NCI-H460 (cell line): Measurements from ENCODE around the gene MRPL17. TPM values are rescaled to one million over a fixed set of nuclear protein-coding genes. Genes with fewer than 3 reads are reported as not detected.

ENCODE experiments used
- DNase-seq: peaks from one replicate; pipeline ENCODE4 v3.0.0-alpha.2; 2016; ENCODE audit warnings: low read depth; ENCODE audit errors: extremely low read depth
- total RNA-seq: library from RNA; depleted of rRNA; stranded (reverse); fragments of >200 nt; shearing (Covaris generic); gene quantifications from 2 replicates; pipeline ENCODE4 v1.2.3, GENCODE V29; 2014

MRPL17 gene
- total RNA-seq, 1 experiment from 2014 or later = 35.8 TPM

GRCh38 chr11:6655790-6656583 is 27.2 kb downstream of the MRPL17 start, which contains the start of gene DCHS1:
DCHS1 (minus strand) TSS chr11:6655809; CDS start chr11:6641613, 14,196 bp downstream.
- no peak for DNase-seq

- DNase-seq = no peak
Measured at GRCh38 chr11:6655020-6655789, 27.9 kb downstream of the MRPL17 start.

GRCh38 chr11:6654281-6655019 is 28.7 kb downstream of the MRPL17 start:
- no peak for DNase-seq

- no peak for DNase-seq
Measured at GRCh38 chr11:6653656-6654055, 29.5 kb downstream of the MRPL17 start.

- no peak for DNase-seq
Measured at GRCh38 chr11:6653097-6653496, 30.0 kb downstream of the MRPL17 start.

- no peak for DNase-seq
Measured at GRCh38 chr11:6652182-6652581, 31.0 kb downstream of the MRPL17 start.

GRCh38 chr11:6650980-6651379 is 32.2 kb downstream of the MRPL17 start:
- DNase-seq = no peak

- no peak for DNase-seq
Measured at GRCh38 chr11:6650104-6650503, 33.0 kb downstream of the MRPL17 start.

GRCh38 chr11:6648501-6648900 is 34.6 kb downstream of the MRPL17 start:
- DNase-seq = no peak

GRCh38 chr11:6647836-6648235 is 35.3 kb downstream of the MRPL17 start:
- DNase-seq = no peak

- DNase-seq = no peak
Measured at GRCh38 chr11:6646918-6647679, 36.0 kb downstream of the MRPL17 start.

GRCh38 chr11:6646576-6646917 is 36.6 kb downstream of the MRPL17 start:
- DNase-seq = no peak

- DNase-seq = no peak
Measured at GRCh38 chr11:6646071-6646470, 37.1 kb downstream of the MRPL17 start.

GRCh38 chr11:6642957-6643356 is 40.2 kb downstream of the MRPL17 start:
- DNase-seq = no peak

- no peak for DNase-seq
Measured at GRCh38 chr11:6640985-6641701, 42.0 kb downstream of the MRPL17 start.

GRCh38 chr11:6640036-6640984 is 42.8 kb downstream of the MRPL17 start:
- DNase-seq = no peak

- no peak for DNase-seq
Measured at GRCh38 chr11:6638429-6638828, 44.7 kb downstream of the MRPL17 start.

GRCh38 chr11:6637871-6638270 is 45.3 kb downstream of the MRPL17 start:
- no peak for DNase-seq

GRCh38 chr11:6636480-6636879 is 46.7 kb downstream of the MRPL17 start:
- no peak for DNase-seq
